HG03571 (cell line): ENCODE measurements around the gene CDK5RAP1.
A peak's percentile ranks its signal among the peaks of the same experiment; 100 is the strongest.
"Not testable (repeated sequence)": the region's sequence is repeated elsewhere in the genome, so short reads cannot be mapped to it uniquely, and the experiment has no call there.

Experiments
- ATAC-seq: cut with Tn5 transposase; IDR thresholded peaks from one replicate; pipeline ENCODE4 v1.9.1; 2021; ENCODE audit not compliant: unreplicated experiment

CDK5RAP1 gene

DNA sequence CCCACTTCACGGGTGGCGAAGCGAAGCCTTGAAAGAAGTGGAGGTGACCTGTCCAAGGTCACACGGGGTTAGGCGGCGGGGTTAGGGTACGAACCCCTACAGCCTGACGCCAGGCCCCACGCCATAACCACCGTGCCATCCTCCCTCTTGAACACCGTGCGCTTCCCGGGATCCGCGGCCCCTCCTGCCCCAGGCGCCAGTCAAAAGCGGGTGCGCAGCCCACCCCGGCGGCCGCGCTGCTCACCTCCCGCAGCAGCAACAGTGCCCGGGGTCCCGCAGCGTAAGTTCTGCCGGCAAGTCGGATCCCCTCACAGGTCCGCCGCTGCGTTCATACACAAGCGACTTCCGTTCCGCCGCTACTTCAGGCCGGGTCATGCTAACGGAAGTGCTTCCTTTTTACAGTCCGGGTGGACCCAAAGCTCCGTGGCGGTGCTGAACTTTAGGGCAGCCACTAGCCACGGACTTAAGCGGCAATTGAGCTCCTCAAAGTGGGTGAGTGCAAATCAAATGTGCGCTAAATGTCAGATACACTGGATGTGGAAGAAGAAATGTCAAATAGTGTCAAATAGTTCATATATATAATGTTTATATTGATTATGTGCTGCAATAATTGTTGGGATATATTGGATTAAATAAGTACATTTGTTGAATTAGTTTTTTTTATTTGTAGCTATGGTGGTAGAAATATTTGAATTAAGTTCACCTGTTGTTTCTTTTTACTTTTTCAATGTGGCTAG is at the start of gene CDK5RAP1:
Gene CDK5RAP1, minus strand, starts transcription at position 336 of the 737 bp plus-strand sequence. CDS start 4,455 bp downstream, outside the sequence.
- peak; percentile 73 for ATAC-seq

DNA sequence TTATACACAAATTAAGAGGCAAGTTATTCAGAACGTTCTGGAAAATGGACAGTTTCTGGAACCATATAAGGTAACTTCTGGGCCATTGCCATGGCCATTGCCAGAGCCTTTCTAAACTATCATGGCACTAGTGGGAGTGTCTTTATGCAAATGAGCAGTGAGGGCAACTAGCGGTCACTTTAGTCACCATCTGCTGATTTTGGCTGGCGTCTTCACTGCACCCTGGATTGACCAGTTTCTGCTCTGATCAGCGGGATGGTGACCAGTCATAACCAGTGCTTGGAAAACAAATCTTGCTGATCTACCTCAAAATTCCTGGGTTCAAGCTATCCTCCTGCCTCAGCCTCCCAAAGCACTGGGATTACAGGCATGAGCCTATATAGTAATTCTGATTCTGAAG is 49.5 kb upstream of the CDK5RAP1 start:
- no peak for ATAC-seq

DNA sequence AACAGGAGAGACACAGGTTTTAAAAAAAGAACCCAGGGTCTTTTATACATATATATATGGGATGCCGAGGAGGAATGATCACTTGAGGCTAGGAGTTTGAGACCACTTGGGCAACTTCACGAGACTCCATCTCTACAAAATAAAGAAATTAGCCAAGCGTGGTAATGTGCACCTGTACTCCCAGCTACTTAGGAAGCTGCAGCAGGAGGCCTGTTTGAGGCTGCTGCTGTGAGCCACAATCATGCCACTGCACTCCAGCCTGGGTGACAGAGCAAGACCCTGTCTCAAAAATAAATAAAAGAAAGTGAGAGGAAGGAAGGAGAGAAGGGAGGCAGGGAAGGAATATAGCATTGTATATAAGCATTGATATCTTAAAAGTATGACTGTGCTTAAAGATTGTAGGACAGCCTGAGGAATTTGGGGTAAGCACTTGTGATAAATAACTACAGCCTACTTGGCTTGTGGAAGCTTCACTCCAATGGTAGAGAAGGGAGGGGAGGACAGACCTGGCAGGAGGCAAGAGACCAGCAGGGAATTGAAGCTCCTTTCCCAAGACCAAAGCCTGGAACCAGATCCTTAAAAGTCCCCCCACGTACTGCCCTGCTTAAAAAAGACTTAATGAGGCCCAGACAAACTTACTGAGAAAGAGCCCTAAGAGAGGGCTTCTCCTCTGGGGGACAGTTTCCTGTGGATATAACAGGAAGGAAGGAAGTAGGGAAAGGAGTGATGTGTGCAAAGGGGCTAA is 44.7 kb upstream of the CDK5RAP1 start:
- ATAC-seq = no peak

- no peak for ATAC-seq
Observed at GRCh38 chr20:33444797-33445560, 43.7 kb upstream of the CDK5RAP1 start.

DNA sequence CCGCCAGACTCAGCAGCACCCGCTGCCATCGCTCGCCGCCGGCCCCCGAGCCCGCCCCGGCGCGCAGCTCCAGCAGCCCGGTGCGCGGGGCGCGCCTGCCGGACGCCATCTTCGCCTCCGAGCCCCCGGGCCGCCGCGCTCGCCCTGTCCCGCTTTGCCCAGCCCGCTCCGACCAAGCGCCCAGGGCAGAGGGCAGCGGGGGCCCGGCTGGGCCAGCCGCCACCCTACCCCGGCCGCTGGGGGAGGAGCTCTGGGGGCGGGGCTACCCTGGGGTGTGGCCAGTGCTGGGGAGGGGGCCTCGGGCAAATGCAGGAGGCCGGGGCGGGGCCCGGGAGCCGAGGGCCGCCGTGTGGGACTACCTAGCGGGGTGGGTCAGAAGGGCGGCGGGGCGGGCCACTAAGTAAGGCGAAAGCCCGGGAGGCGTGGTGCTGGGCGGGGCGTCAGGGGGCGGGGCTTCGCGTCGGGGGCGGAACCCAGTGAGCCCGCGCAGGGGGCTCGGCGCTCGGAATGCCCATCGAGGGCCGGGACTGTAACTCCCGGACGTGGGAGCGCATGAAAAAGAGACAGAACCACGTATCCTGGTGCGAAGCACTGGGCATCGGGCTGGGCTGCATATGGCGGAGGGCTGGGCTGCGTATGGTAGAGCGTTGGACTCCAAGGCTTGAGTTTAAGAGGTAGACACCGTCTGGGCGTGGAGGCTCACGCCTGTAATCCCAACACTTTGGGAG is 42.4 kb upstream of the CDK5RAP1 start, which contains the start of gene SNTA1:
Gene SNTA1, minus strand, starts transcription at position 252 of the 728 bp plus-strand sequence. Its CDS starts 143 bp downstream, at position 109.
- ATAC-seq = peak; percentile 67

DNA sequence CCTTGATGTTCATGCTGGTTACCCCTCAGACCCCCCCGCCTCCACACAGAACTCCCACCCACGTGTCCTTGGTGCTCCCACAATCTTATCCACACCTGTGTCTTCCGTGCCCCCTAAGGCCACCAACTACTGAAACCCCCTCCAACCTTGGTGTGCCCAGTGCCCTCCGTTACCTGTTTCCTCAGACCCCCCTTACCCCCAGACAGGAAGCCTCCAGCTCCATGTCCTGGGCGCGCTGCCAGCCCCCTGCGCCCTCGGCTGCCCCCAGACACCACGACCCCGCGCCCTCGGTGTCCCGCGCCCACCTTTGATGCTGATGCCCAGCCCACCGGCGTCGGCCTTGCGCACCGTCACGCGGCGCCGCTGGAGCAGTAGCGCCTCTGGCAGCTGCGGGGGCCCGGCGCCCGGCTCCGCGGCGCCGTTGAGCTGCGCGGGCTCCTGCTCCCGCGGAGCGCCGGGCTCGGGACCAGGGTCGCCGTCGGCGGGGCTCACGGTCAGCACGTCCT is 41.7 kb upstream of the CDK5RAP1 start:
- ATAC-seq = peak; percentile 9

GRCh38 chr20:33442136-33443005 is 41.1 kb upstream of the CDK5RAP1 start:
- ATAC-seq = no peak

DNA sequence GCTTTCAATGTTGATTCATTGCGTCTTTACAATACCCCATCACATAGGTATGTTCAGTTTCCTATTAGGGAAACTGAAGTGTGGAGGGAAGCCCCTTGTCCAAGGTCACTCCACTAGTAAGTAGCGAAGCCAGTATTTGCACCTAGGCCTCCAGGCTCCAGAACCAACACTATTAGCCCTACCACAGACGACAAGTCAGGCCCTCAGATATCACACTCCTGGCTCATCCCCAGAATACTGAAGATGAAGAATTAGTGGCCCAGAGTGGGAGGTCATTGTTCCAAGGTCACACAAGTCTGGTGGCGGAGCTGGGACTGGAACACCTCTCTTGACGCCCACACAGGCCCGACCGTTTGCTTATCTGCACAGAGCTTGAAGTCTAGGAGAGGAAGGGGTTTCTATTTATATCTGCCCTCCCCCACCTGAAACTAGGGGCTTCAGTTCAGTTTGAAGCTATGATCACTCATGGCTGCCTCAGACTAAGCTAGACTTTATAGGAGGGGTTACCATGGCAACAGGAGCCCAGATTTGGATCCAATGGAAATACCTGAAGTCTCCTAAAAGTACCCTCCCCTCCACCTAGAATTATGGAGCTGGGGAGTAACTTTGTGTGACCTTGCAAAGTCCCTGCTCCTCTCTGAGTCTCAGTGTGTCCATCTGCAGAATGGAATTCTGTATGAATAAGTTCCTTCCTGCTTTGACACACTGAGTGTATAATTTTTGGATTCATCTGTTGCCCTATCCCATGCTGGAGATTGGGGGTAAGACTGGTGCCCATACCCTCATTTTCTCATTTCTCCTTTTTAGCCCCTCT is 40.0 kb upstream of the CDK5RAP1 start:
- no peak for ATAC-seq

- not testable (repeated sequence) for ATAC-seq
Observed at GRCh38 chr20:33440562-33440961, 39.2 kb upstream of the CDK5RAP1 start.

GRCh38 chr20:33438481-33438880 is 37.2 kb upstream of the CDK5RAP1 start:
- ATAC-seq = no peak

GRCh38 chr20:33437141-33437911 is 36.0 kb upstream of the CDK5RAP1 start:
- ATAC-seq = no peak

DNA sequence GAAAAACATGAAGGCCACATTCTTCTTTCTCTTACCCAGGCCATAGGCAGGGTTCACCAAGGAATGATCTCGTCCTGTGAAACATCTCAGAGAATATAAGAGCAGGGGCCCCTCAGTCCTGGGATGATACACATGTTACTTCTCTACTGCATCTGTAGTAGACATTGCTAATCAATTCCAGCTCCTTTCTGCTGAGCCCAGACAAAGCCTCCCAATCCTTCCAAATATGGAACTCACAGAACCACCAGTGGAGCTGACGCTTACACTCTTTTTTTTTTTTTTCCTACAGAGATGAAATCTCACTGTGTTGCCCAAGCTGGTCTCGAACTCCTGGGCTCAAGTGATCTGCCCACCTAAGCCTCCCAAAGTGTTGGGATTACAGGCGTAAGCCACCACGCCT is 33.1 kb upstream of the CDK5RAP1 start:
- ATAC-seq = no peak

GRCh38 chr20:33433465-33434234 is 32.3 kb upstream of the CDK5RAP1 start:
- no peak for ATAC-seq

GRCh38 chr20:33431797-33432381 is 30.6 kb upstream of the CDK5RAP1 start:
- ATAC-seq = no peak

GRCh38 chr20:33423875-33424274 is 22.6 kb upstream of the CDK5RAP1 start:
- not testable (repeated sequence) for ATAC-seq

GRCh38 chr20:33423141-33423834 is 22.0 kb upstream of the CDK5RAP1 start:
- no peak for ATAC-seq
